ENCODE measurements around the gene C10orf62. TPM values are rescaled to one million over a fixed set of nuclear protein-coding genes. Genes with fewer than 3 reads are reported as not detected.
A peak's percentile ranks its signal among the peaks of the same experiment; 100 is the strongest.

C10orf62 gene
- total RNA-seq, 4 donors from 2014 or later, result not detected

- Histone ChIP-seq H3K36me3 (no peaks in the 10 kb centered on the region), H3K27me3 (no peaks in the 10 kb centered on the region), H3K4me1 (no peaks in the 10 kb centered on the region), H3K27ac (no peak overlapping the region), H3K4me3 (no peak overlapping the region), H3K9me3 (no peaks in the 10 kb centered on the region)
- no peak for DNase-seq
- TF ChIP-seq CTCF (IDR thresholded peaks at IDR 0.05) (no peak), POLR2A (IDR thresholded peaks at IDR 0.05) (no peak)
Observed at GRCh38 chr10:97608991-97609561, 19.6 kb downstream of the C10orf62 start.

GRCh38 chr10:97611473-97611872, 22.0 kb downstream of the C10orf62 start:
- DNase-seq, result no peak
- TF ChIP-seq CTCF (IDR thresholded peaks at IDR 0.05), result no peak
- TF ChIP-seq POLR2A (IDR thresholded peaks at IDR 0.05), result no peak
- H3K36me3 ChIP-seq, result no peaks in the 10 kb centered on the region

GRCh38 chr10:97612386-97612785, 22.9 kb downstream of the C10orf62 start:
- Histone ChIP-seq H3K27me3 (no peaks in the 10 kb centered on the region), H3K4me1 (no peaks in the 10 kb centered on the region), H3K4me3 (no peak overlapping the region), H3K9me3 (no peaks in the 10 kb centered on the region), H3K27ac (no peak overlapping the region), H3K36me3 (no peaks in the 10 kb centered on the region)
- TF ChIP-seq POLR2A (IDR thresholded peaks at IDR 0.05) (no peak), CTCF (IDR thresholded peaks at IDR 0.05) (peak in 4 of 6 experiments; percentile 4 to 64 (median 58))
- no peak for DNase-seq

More at GRCh38 chr10:97611473-97611872, 22.0 kb downstream of the C10orf62 start:
- Histone ChIP-seq H3K9me3 (no peaks in the 10 kb centered on the region), H3K27me3 (no peaks in the 10 kb centered on the region), H3K27ac (no peak overlapping the region), H3K4me3 (no peak overlapping the region), H3K4me1 (no peaks in the 10 kb centered on the region)

- DNase-seq, result no peak
- no peak for TF ChIP-seq CTCF (IDR thresholded peaks at IDR 0.05)
- TF ChIP-seq POLR2A (IDR thresholded peaks at IDR 0.05), result no peak
- no peak overlapping the region for H3K27ac ChIP-seq
- H3K9me3 ChIP-seq, result no peaks in the 10 kb centered on the region
- no peaks in the 10 kb centered on the region for H3K4me1 ChIP-seq
- H3K4me3 ChIP-seq, result no peak overlapping the region
- no peaks in the 10 kb centered on the region for H3K36me3 ChIP-seq
- H3K27me3 ChIP-seq, result no peaks in the 10 kb centered on the region
Observed at GRCh38 chr10:97618285-97618684, 28.8 kb downstream of the C10orf62 start.

- no peak for DNase-seq
- Histone ChIP-seq H3K4me3 (no peak overlapping the region), H3K36me3 (no peaks in the 10 kb centered on the region), H3K27ac (no peak overlapping the region), H3K4me1 (no peaks in the 10 kb centered on the region), H3K9me3 (no peaks in the 10 kb centered on the region), H3K27me3 (no peaks in the 10 kb centered on the region)
- TF ChIP-seq POLR2A (IDR thresholded peaks at IDR 0.05) (no peak), CTCF (IDR thresholded peaks at IDR 0.05) (no peak)
Observed at GRCh38 chr10:97618733-97619132, 29.2 kb downstream of the C10orf62 start.

- Histone ChIP-seq H3K4me1 (no peaks in the 10 kb centered on the region), H3K27ac (no peak overlapping the region), H3K9me3 (no peaks in the 10 kb centered on the region), H3K36me3 (no peaks in the 10 kb centered on the region), H3K27me3 (no peaks in the 10 kb centered on the region), H3K4me3 (no peak overlapping the region)
- no peak for DNase-seq
- TF ChIP-seq CTCF (IDR thresholded peaks at IDR 0.05), result no peak
- no peak for TF ChIP-seq POLR2A (IDR thresholded peaks at IDR 0.05)
Observed at GRCh38 chr10:97623277-97623676, 33.8 kb downstream of the C10orf62 start.
